H1 (cell line): Measurements from ENCODE around the gene ADGRG1. TPM values are rescaled to one million over a fixed set of nuclear protein-coding genes. Genes with fewer than 3 reads are reported as not detected.

Source experiments
- CTBP2 ChIP-seq: IDR thresholded peaks from 2 replicates; pipeline ENCODE4 v1.7.0; 2011; ENCODE audit warnings: borderline replicate concordance, mild to moderate bottlenecking, moderate library complexity, mixed read lengths, low read length; ENCODE audit not compliant: insufficient read depth, insufficient read length
- polyA plus RNA-seq, 7 experiments: library from polyadenylated mRNA; depleted of rRNA in 3 of 7; stranded (reverse) in 5 of 7; unstranded in 2 of 7; fragments of >200 nt in 5 of 7; fragments of 200-250 nt in 2 of 7; gene quantifications; 1 replicate in 5 of 7; 2 replicates in 1 of 7; 4 replicates in 1 of 7; pipeline versions ENCODE4 v1.2.1 to v1.2.3, GENCODE V29; 2011 to 2013; ENCODE audit warnings: missing spikeins in 2 of 7, mixed read lengths in 2 of 7
- total RNA-seq: library from RNA; stranded (reverse); fragmentation: NEBNext Ultra II Directional; extraction: Animal tissue kit (Norgen Biotek cat#: 25700); gene quantifications from 2 replicates; pipeline ENCODE4 v1.2.1, GENCODE V29; 2021

The ADGRG1 gene
- total and polyA plus RNA-seq, 2 of the 8 experiments (the other 6 are each of a cell fraction or from before 2014, with no cell fraction given): 1.3 to 2.6 TPM

GRCh38 chr16:57689762-57690558 is 61.5 kb downstream of the ADGRG1 start (continued):
- no peak for TF ChIP-seq CTBP2
